Measurements from ENCODE around the gene EMC6.

The EMC6 gene

DNA sequence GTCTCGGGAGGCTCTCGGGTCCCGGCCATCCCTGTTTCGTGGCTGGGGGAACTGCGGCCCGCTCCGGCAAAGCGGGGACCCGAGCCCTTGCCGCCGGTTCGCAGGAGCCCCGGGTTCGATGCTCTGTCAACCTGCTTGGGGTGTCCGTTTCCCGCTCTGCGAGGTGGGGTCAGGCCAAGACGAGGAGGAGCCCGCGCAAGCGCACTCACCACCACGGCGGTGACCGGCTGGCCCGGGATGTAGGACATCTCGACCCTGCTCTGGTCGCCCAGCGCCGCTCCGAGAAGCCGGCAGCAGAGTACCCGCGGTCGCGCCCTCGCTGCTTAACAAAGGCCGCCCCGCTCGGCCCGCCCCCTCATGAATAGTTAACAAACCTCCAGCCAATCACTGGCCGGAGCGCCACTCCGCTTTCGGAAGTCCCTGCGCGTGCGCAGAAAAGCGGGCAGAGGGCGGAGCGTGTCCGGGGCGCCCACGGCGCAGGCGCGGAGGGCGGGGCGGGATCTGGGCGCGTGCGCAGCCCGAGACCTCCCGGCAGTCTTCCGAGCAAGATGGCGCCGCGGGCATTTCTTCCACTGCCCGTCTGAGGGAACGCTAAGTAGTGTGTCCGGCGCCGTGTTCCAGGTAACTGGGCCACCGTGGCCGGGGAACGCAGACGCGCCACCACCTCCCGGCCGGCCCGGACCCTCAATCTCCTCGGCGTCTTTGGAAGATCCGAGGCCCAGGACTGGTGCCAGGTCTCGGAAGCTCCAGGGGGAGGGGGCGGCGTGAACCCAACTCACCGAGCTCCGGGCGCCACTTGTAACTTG is at the start of gene EMC6, which contains the start of gene TAX1BP3:
Gene EMC6, plus strand, starts transcription at position 534 of the 806 bp plus-strand sequence. CDS start 335 bp downstream, outside the sequence.
Gene TAX1BP3, minus strand, starts transcription at position 300 of the 806 bp plus-strand sequence. Its CDS starts 52 bp downstream, at position 248.
- DNase-seq, result peak; percentile 98 to 100 (median 99)
- intact Hi-C loops (cut with DNase I), result loop anchor here (10.0 kb wide), 2 partner anchors 134 to 624 kb away; no protein-coding TSS in a partner anchor

DNA sequence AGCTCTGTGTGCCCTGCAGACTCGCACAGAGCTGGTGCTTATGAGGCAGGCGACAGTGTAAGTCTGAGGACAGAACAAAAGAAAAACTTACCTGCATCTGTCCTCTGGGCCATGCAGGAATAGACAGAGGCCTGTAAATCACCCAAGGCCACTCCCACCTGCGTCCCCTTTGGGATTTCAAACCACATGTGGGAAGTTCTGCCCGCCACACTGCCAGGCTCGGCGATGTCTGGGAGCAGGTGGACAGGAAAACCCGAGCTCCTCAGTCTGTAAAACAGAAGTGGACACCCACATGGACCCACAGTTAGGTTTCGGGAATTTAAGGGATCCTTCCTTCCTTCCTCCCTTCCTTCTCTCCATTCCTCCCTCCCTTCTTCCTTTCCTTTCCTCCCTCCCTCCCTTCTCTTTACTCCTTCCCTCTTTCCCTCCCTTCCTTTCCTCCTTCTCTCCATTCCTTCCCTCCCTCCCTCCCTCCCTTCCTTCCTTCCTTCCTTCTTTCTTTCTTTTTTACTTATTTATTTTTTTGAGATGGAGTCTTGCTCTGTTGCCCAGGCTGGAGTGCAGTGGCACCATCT is 47.4 kb upstream of the EMC6 start:
- no peak for DNase-seq
- intact Hi-C loops (cut with DNase I), result no loop called here

DNA sequence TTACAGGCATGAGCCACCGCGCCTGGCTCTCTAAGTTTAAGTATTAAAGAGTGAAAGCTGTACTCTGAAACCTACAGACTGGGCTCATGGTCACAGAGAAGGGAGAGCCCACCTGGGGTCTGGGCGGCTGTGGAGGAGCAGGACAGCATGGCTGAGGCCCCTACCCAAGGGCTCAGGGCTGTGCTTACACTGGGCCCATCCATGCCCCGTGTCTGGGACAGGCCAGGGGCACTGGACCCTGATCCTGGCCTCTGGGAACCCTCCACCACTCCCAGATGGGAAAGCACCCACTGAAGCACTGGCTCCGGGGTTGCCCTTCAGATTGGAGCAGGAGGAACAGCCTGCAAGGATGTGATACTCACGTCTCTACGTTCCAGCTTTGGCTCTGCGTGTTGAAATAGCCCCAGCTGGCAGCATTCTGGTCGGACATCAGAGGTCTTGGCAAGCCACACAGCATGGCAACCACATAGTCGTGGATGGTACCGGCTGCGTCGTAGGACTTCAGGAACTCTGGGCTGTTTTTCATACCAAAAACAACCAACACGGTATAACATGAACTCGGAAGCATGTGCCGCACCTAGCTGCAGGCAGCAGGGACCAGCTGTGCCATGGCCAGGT is 45.5 kb upstream of the EMC6 start:
- intact Hi-C loops (cut with DNase I), result no loop called here
- no peak for DNase-seq

DNA sequence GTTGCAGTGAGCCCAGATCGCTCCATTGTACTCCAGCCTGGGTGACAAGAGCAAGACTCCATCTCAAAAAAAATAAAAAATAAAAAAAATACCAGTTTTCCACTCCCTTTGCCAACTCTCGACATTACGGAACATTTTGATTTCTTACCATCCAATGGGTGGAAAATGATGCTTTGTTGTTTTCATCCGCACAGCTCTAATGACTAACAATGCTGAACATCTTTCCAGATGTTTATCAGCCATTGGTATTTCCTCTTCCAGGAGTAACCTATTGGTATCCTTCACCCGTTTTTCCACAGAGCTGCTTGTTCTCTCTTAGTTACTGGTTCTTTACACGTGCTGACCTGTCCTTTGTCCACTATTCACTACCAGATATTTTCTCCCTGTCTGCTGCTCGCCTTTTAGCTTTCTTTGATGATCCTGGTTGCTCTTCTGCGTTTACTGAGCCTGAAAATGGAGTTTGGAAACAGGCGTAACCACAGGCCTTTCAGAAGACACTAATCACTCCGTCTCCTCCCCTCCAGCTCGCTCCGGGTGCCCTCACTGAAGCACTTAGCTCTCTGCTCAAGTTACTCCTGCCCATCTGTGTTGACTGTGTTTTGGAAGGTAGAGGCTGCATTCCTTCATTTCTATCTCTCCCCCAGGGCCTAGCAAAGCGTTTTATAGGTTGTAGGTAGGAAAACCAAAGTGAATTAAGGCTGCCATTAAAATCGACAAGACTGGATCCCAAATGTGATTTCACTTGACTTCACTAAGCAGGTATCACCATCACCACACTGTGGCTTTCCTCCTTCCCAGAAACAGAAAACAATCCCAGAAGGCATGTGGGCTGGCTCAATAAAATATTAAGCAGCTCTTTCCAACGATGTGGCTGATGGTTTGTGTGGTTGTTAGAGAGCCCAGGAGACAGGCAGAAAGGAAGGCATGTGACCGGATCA is 41.5 kb upstream of the EMC6 start:
- DNase-seq, result no peak
- intact Hi-C loops (cut with DNase I), result no loop called here

DNA sequence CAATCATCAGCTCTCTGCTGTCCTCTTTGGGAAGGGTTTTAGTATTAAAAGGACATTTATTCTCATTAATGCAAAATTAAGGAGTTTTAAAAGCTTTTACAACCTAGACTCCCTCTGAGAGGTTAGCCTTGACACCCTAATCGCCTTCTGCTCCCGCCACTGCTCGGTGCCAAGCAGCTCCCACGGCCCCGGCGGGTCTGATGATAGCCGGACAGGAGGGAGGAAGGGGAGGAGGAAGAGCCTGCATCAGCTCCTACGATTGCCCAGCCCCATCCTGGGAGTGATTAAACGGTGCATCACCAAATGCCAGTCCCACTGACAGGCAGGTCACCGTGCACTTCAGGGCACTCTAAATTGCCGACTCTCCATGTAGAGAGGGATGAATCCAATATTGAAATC is 40.8 kb upstream of the EMC6 start:
- no peak for DNase-seq

DNA sequence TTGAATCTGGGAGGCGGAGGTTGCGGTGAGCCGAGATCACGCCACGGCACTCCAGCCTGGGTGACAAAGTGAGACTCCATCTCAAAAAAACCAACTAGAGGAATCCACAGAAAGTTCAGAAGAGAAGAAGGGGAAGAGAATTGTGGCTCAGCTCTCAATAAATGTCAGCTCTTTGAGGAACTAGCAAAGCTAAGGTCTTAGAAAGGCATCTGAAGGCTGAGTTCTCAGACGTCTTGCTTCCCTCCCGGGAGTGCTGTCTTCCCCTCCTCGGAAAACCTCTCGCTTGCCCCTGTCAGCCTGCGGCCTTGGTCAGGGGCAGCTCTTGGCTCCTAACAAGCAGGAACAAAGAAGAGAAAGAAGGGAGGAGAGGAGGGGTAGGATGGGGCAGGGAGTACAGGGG is 37.8 kb upstream of the EMC6 start:
- intact Hi-C loops (cut with DNase I), result no loop called here
- peak in 1 of 42 donors; percentile 29 for DNase-seq

More for the DNA sequence above, 40.8 kb upstream of the EMC6 start:
- intact Hi-C loops (cut with DNase I), result no loop called here

DNA sequence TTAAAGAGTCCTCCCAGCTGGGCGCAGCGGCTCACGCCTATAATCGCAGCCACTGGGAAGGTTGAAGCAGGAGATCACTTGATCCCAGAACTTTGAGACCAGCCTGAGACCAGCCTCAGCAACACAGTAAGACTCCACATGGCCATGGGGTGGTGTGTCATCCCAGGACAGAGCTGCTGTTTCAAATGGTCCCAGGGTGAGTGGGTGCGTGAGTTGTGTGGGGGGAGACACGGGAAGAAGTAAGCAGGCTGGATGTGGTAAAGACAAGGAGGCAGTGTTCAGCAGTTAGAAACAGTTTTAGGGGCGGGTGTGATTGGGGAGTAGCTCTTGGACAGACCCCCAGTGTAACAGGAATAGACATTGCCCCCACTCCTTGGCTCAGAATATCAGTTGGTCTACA is 36.3 kb upstream of the EMC6 start:
- intact Hi-C loops (cut with DNase I), result no loop called here
- DNase-seq, result no peak

DNA sequence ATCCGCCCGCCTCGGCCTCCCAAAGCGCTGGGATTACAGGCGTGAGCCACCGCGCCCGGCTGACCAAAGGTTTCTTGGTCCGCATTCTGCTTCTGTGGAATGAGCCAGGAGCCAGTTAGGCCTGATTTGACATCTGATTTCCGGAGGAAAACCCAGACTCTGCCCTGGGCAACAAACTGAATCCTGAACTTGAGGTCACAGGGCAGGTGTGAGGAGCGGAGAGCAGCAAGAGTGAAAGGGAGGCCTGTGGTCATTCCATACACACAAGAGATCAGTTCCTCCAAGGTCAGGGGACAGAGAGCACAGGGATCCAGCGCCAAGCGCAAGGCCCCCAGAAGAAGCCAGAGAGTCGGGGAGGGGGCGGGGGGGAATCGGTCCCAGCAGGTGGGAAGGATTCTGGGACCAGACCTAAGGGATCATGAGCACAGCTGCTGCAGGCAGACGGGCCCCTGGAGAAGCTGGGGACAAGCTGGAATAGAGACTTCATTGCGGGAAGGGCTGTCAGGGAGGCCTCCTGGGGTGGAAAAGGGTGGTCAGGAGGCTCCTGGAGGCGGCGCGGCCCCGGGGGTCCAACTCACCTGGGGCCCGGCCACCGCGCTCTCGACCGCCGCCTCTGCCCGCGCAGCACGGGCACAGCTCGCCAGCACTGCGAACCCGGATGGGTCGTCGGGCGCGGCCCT is 33.0 kb upstream of the EMC6 start:
- DNase-seq, result peak in 2 of 42 donors; percentile 17 to 35
- intact Hi-C loops (cut with DNase I), result no loop called here

DNA sequence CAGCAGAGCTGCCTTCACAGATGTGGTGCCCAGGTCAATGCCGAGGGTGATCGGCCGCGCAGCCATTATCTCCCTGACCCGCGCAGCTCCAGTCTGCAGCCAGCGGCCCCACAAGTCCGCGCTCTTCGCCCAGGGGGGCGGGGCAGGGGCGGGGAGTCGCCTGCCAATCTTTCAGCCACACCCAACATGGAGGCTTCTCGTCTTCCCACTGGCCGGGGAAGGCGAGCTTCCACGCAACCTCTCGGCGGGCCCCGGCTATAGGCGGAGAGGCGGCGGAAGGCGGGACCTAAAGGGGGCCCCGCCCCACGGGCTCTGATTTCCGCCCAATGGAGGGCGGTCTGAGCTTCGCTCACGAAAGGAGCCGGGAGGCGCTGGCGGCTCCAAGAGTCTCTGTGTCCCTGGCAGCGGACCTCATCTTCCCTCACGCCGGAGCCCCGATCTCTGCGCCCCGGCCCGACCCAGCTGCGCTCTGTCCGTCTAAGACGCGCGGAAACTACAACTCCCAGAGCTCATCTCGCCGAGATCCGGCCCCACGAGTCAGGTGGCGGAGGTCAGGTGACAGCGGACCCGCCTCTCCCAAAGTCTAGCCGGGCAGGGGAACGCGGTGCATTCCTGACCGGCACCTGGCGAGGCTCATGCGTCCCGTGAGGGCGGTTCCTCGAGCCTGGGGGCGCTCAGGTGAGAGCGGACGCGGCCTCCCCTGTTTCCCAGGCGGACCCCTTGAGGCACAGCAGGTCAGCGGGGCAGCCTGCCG is 32.3 kb upstream of the EMC6 start, which contains the start of the genes CTNS and SHPK:
Gene CTNS, plus strand, starts transcription at position 607 of the 754 bp plus-strand sequence. CDS start 3,447 bp downstream, outside the sequence.
Gene SHPK, minus strand, starts transcription at position 97 of the 754 bp plus-strand sequence. Its CDS starts 31 bp downstream, at position 66.
- DNase-seq, result peak; percentile 95 to 100 (median 98)
- intact Hi-C loops (cut with DNase I), result no loop called here

DNA sequence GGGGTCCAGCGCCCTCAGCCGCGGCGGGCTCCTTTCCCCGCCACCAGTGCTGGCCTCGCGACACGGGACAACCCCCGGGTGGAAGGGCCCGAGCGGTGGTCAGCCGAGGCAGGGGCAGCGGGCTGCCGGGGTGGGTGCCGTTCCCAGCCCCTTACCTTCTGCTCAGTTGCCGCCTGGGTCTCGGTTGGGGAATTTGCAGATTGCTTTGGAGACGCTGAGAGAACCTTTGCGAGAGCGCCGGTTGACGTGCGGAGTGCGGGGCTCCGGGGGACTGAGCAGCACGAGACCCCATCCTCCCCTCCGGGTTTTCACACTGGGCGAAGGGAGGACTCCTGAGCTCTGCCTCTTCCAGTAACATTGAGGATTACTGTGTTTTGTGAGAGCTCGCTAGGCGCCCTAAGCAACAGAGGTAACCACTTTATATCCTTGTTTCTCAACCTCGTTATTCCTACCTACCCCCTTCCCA is 31.7 kb upstream of the EMC6 start:
- intact Hi-C loops (cut with DNase I), result no loop called here
- peak in 8 of 42 donors; percentile 10 to 44 (median 21) for DNase-seq

DNA sequence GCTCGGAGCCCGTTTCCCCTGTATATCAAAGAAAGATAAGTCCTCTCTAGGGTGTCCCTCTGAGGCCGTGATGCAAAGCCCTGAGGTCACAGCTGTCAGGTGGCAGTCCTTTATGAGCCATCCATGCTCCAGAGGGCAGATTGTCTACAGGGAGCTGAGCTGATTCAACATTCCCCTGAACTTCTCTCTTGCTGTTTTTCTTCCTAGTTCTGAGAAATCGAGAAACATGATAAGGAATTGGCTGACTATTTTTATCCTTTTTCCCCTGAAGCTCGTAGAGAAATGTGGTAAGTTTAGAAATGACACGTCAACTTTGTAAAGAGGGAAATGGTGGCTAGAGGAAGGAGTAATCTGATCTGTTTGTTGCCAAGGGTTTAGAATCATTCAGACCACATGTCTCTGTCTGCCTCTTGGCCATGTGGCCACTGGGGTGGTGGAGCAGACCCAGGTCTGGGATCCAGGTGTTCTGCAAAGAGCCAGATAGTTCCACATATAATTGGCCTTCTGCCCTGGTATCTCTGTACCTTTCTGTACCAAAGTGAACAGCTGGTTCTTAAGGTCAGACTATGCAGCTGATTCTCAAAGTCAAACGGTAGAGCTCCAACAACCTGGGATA is 28.5 kb upstream of the EMC6 start:
- intact Hi-C loops (cut with DNase I), result no loop called here
- DNase-seq, result peak in 2 of 42 donors; percentile 14 to 34

DNA sequence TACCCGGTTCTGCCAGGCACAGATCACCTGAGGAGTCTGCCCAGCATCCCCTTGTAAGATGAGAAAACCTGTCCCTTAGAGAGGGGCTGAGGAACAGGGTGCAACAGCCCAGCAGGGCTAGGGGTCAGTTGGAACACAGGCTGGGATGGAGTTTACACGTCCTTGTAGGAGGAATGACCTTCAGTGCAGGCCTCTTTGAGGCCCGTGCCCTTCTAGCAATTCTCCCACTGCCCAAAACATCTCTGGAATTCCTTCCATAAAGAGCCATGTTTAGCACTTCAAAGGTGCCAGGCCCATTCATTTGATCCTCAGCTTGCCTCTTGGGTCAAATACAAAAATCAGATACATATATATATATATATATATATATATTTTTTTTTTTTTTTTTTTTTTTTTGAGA is 27.6 kb upstream of the EMC6 start:
- intact Hi-C loops (cut with DNase I), result no loop called here
- no peak for DNase-seq

DNA sequence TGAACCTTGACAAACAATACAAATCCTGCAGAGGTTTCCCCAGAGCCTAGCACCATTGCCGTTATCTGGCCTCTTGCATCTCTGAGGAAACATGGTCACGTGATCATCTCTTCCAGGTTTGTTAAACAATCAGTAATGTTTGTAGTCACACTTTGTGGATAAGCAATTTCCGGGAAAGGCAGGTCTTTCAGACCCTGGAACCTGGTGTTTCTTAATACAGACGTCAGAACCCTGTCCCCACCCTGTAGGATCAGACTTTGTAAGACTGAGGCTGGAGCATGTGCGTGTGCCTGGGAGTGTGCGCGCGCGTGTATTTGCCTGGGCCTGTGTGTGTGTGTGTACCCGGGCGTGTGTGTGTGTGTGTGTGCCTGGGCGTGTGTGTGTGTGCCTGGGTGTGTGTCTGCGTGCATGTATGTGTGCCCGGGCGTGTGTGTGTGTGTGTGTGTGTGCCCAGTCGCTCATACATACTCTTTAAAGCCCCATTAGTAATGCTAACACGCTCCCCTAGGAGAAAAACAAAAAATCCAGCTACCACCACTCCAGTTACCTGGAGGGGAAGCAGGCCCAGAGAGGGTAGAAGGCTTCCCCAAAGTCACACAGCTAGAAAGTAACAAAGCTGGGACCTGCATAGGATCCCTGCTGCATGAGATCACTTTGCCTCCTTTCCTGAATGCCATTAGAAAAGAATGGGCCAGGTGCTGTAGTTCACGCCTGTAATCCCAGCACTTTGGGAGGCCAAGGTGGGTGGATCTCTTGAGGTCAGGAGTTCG is 26.7 kb upstream of the EMC6 start:
- intact Hi-C loops (cut with DNase I), result no loop called here
- DNase-seq, result no peak

DNA sequence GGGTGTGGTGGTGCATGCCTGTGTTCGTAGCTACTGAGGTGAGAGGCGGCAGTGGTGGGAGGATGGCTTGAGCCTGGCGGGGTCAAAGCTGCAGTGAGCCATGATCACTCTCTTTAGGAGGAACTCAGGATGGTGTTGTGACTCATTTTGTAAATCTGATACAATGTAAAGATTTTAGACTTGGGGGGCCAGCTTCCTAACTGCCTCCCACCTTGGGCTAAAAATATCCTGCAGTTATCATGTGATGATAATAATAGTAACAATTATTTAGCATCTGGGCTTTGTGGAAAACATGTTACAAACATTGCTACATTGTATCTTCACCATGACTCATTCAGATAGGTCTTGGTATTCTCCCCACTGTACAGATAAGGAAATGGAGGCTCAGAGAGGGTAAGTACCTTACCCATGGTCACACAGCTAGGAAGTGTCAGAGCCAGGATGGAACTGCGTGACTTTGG is 24.7 kb upstream of the EMC6 start:
- DNase-seq, result no peak
- intact Hi-C loops (cut with DNase I), result no loop called here

DNA sequence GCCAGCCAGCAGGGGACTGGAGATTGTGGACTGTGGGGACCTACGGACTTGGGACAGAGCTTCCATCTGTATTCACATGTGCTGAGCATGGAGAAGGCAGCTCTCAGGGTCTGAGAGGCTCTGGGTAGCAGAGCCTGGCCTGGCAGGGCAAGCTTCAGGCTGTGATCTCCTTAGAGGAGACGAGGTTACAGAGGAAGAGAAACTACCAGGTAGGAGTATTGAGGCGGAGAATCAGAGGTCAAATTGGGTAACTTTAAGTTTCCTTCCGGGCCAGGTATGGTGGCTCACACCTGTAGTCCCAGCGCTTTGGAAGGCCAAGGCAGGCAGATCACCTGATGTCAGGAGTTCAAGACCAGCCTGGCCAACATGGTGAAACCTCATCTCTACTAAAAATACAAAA is 23.3 kb upstream of the EMC6 start:
- intact Hi-C loops (cut with DNase I), result no loop called here
- DNase-seq, result no peak

DNA sequence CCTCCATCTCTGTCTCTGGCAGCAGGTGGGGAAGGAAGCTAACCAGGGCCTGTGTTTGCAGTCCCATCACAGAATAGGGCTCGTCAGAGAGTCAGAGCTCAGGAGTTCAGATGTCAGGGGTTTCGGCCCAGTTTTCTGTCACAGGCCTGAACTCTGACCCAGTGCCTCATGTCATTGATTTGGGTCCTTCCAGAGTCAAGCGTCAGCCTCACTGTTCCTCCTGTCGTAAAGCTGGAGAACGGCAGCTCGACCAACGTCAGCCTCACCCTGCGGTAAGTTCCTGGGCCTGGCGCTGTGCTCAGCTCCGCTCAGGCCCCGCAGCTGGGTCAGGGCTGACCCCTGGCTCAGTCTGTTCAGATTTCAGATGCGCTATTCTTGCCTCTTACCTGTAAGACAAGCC is 21.4 kb upstream of the EMC6 start:
- intact Hi-C loops (cut with DNase I), result no loop called here
- DNase-seq, result no peak
